Epithelial cell of proximal tubule (primary cell): ENCODE results near the gene SLC25A13. TPM values are rescaled to one million over a fixed set of nuclear protein-coding genes. Genes with fewer than 3 reads are reported as not detected.

Experiments used
- DNase-seq: peaks from one replicate; pipeline ENCODE4 v3.0.0-alpha.2; 2011; ENCODE audit warnings: low read depth
- H3K4me3 ChIP-seq: 2 replicates; pipeline ENCODE4 v1.5.1; 2011; ENCODE audit warnings: low read depth, mild to moderate bottlenecking, low read length
- total RNA-seq: library from RNA; depleted of rRNA; stranded (reverse); fragments of >200 nt; gene quantifications from 2 replicates; pipeline ENCODE4 v1.2.3, GENCODE V29; 2015
- TF ChIP-seq, protein P1 (sequence below): conservative IDR thresholded peaks from 2 replicates; pipeline ENCODE4 v1.5.1; 2012; ENCODE audit warnings: low read depth, mild to moderate bottlenecking, low read length

SLC25A13 gene
- total RNA-seq, 1 donor from 2014 or later, result 51.3 TPM

- TF ChIP-seq, protein P1, sequence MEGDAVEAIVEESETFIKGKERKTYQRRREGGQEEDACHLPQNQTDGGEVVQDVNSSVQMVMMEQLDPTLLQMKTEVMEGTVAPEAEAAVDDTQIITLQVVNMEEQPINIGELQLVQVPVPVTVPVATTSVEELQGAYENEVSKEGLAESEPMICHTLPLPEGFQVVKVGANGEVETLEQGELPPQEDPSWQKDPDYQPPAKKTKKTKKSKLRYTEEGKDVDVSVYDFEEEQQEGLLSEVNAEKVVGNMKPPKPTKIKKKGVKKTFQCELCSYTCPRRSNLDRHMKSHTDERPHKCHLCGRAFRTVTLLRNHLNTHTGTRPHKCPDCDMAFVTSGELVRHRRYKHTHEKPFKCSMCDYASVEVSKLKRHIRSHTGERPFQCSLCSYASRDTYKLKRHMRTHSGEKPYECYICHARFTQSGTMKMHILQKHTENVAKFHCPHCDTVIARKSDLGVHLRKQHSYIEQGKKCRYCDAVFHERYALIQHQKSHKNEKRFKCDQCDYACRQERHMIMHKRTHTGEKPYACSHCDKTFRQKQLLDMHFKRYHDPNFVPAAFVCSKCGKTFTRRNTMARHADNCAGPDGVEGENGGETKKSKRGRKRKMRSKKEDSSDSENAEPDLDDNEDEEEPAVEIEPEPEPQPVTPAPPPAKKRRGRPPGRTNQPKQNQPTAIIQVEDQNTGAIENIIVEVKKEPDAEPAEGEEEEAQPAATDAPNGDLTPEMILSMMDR, result no peak
- DNase-seq, result no peak
- no peak overlapping the region for H3K4me3 ChIP-seq
These were observed 83.4 kb downstream of the SLC25A13 start for GRCh38 chr7:96238474-96238873.

DNA sequence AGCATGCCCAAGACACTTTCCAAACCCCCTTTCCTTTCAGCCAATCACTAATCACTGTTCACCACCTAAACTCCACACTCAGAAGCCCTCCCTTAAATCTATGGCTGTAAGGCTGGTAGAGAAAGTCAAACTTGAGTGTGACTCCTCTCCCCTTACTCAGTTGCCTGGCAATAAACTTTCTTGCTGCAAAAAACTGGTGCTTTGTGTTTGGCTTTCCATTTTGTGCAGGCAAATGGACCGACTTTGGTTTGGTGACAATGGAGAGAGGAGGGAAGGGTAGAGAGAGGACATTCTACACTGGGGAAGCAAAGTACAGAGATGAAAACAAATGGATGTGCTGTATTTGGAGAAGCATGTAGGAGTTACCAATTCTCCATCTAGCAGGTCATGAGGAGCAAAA is 84.9 kb downstream of the SLC25A13 start:
- TF ChIP-seq, protein P1, result no peak
- no peak for DNase-seq
- H3K4me3 ChIP-seq, result no peak overlapping the region

DNA sequence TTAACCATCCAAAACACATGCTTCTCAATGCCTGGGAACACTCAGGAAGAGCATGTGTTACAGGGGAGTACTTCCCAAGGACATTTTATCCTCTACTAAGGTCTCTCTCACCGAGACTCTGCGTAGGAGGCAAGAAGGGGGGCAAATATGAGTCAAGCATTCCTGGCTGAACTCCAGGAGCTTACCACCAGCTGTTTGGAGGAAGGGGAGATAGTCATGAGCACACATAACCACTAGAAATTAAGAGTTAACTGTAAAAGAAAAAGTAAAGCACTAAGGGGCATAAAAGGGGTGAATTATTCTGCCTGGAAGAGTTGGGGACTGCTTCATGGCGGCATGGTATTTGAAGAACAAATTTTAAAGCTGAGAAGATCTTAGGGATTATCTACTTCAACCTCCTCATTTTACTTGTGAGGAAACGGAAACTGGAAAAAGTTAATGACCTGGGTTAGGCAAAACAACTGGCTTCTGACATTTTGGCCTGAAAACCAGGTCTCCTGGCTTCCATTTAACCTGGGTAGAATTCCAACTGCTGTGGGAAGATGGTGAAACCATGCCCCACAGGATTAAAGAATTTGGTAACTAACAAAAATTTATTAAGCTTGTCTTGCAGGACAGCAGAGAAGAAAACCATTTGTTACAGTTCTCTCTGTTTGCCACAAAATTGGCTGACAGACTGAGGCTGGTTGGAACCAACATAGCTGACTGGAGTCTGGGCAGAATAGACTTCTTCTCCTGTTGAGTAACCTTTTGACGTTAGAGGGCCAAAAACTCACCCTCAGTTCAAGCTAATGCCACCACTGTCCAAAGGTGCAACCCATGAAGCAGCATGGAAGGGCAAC is 85.5 kb downstream of the SLC25A13 start:
- TF ChIP-seq, protein P1, result no peak
- no peak overlapping the region for H3K4me3 ChIP-seq

DNA sequence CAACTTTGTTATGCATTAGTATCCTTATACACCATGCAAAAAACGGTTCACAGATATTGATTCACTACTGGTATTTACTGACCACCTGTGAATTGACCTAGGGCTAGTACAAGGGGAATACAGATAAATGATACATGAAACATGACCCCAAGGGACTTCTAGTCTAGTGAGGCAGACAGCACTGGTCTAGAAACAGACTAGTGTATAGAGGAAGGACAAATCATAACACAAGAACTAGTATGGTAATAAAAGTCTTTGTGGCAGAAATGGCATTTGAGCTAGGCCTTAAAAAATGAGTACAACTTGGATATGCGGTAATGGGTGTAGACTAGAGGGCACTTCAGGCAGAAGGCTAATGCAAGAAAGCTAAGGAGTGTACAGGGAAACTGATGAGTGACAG is 86.6 kb downstream of the SLC25A13 start:
- TF ChIP-seq, protein P1, result no peak
- H3K4me3 ChIP-seq, result no peak overlapping the region
- no peak for DNase-seq

More for the DNA sequence above, 85.5 kb downstream of the SLC25A13 start:
- DNase-seq, result peak; percentile 80

GRCh38 chr7:96233528-96234154 is 88.3 kb downstream of the SLC25A13 start:
- no peak overlapping the region for H3K4me3 ChIP-seq
- no peak for DNase-seq
- TF ChIP-seq, protein P1, result no peak

DNA sequence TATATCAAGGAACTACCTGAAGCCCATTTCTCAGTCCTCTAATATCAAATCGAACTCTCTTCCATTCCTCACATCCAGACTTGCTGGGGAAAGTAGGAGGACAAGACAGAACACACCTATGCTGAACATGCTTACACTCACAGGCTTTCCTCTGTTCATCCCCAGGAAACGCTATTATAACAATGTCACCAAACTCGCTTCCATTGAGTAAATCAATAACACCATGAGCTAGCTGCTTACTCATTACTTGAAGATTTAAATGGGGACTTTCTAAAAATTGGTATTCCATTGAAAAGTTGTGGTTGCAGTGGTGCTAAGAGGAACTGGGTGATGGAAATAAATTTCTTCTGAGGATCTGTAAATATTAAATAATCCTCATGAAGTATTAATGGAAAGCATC is 88.8 kb downstream of the SLC25A13 start:
- TF ChIP-seq, protein P1, result no peak
- no peak for DNase-seq
- H3K4me3 ChIP-seq, result no peak overlapping the region
